Measurements from ENCODE around the gene CGB2. TPM values are rescaled to one million over a fixed set of nuclear protein-coding genes. Genes with fewer than 3 reads are reported as not detected.
A peak's percentile ranks its signal among the peaks of the same experiment; 100 is the strongest.

CGB2 gene
- total and polyA plus RNA-seq, 2 of the 13 experiments (the other 11 are each of a cell fraction or from before 2014, with no cell fraction given): not detected

DNA sequence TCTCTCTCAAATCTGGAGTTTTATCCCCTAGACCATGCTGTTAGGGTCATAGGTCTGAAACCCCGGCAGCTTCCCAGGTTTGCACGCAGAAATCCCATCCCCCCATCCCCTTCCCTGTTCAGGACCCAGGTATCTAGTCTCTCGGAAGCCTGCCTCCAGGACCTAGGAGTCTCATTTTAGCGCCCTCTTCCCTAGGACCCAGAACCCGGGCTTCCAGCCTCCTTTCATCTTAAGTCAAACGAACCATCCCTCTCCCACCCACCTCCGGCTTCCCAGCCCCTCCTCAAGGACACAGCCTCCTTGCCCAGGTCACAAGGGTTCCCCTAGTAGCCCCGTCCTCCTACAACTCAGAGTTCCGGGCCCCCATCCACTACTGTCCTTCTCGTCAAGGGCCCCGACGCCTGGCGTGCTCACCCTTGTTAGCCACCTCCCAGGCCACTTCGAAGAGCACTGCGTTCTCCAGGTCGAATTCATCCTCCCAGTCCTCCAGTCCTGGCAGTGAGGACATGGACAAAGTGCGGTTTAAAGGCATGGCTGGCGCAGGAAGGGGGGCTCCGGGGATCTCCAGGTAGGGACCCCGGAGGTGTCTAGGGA lies 39.0 kb upstream of the CGB2 start (continued):
- TF ChIP-seq, protein P1, sequence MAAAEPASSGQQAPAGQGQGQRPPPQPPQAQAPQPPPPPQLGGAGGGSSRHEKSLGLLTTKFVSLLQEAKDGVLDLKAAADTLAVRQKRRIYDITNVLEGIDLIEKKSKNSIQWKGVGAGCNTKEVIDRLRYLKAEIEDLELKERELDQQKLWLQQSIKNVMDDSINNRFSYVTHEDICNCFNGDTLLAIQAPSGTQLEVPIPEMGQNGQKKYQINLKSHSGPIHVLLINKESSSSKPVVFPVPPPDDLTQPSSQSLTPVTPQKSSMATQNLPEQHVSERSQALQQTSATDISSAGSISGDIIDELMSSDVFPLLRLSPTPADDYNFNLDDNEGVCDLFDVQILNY (CRISPR knock-in tag; conservative IDR thresholded peaks at IDR 0.05): no peak
- no peak for TF ChIP-seq RAD21 (CRISPR knock-in tag; IDR thresholded peaks at IDR 0.05)
- peak; percentile 76; the same call in 1 of the 2 replicates for TF ChIP-seq ZNF772 (CRISPR knock-in tag; IDR thresholded peaks at IDR 0.05)
- TF ChIP-seq, protein P2, sequence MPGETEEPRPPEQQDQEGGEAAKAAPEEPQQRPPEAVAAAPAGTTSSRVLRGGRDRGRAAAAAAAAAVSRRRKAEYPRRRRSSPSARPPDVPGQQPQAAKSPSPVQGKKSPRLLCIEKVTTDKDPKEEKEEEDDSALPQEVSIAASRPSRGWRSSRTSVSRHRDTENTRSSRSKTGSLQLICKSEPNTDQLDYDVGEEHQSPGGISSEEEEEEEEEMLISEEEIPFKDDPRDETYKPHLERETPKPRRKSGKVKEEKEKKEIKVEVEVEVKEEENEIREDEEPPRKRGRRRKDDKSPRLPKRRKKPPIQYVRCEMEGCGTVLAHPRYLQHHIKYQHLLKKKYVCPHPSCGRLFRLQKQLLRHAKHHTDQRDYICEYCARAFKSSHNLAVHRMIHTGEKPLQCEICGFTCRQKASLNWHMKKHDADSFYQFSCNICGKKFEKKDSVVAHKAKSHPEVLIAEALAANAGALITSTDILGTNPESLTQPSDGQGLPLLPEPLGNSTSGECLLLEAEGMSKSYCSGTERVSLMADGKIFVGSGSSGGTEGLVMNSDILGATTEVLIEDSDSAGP (CRISPR knock-in tag; IDR thresholded peaks at IDR 0.05; ENCODE audit: borderline replicate concordance): no peak; the same call in 1 of the 2 replicates
- TF ChIP-seq ZNF33A (CRISPR knock-in tag; IDR thresholded peaks at IDR 0.05; ENCODE audit: borderline replicate concordance): no peak
- TF ChIP-seq, protein P3, sequence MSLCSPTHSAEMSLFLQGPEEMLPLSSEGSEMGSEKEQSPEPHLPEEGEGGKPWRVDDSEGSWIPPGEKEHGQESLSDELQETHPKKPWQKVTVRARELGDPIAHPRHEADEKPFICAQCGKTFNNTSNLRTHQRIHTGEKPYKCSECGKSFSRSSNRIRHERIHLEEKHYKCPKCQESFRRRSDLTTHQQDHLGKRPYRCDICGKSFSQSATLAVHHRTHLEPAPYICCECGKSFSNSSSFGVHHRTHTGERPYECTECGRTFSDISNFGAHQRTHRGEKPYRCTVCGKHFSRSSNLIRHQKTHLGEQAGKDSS (CRISPR knock-in tag; IDR thresholded peaks at IDR 0.05; ENCODE audit: borderline replicate concordance, low read depth): no peak
- no peak for TF ChIP-seq ZNF781 (CRISPR knock-in tag; IDR thresholded peaks at IDR 0.05; ENCODE audit: borderline replicate concordance, not compliant biosample characterization)
- no peak for TF ChIP-seq POLR2G (IDR thresholded peaks at IDR 0.05; ENCODE audit: low read depth, low read length)
- TF ChIP-seq MAFG (CRISPR knock-in tag; IDR thresholded peaks at IDR 0.05): no peak
- no peak for TF ChIP-seq PTBP1 (IDR thresholded peaks at IDR 0.05; ENCODE audit: low read depth, low read length, poor library complexity, severe bottlenecking)
- TF ChIP-seq, protein P4, sequence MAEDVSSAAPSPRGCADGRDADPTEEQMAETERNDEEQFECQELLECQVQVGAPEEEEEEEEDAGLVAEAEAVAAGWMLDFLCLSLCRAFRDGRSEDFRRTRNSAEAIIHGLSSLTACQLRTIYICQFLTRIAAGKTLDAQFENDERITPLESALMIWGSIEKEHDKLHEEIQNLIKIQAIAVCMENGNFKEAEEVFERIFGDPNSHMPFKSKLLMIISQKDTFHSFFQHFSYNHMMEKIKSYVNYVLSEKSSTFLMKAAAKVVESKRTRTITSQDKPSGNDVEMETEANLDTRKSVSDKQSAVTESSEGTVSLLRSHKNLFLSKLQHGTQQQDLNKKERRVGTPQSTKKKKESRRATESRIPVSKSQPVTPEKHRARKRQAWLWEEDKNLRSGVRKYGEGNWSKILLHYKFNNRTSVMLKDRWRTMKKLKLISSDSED (CRISPR knock-in tag; IDR thresholded peaks at IDR 0.05): no peak
- no peak for TF ChIP-seq ATRX (CRISPR knock-in tag; IDR thresholded peaks at IDR 0.05; ENCODE audit: borderline replicate concordance)
- TF ChIP-seq HOXD1 (CRISPR knock-in tag; IDR thresholded peaks at IDR 0.05): no peak
- TF ChIP-seq, protein P5, sequence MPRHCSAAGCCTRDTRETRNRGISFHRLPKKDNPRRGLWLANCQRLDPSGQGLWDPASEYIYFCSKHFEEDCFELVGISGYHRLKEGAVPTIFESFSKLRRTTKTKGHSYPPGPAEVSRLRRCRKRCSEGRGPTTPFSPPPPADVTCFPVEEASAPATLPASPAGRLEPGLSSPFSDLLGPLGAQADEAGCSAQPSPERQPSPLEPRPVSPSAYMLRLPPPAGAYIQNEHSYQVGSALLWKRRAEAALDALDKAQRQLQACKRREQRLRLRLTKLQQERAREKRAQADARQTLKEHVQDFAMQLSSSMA (CRISPR knock-in tag; IDR thresholded peaks at IDR 0.05): no peak
- no peak for TF ChIP-seq ZNF850 (CRISPR knock-in tag; conservative IDR thresholded peaks at IDR 0.05)
- no peak for TF ChIP-seq SRSF4 (IDR thresholded peaks at IDR 0.05; ENCODE audit: low read depth, low read length, poor library complexity, severe bottlenecking)
- no peak for TF ChIP-seq ZNF180 (CRISPR knock-in tag; IDR thresholded peaks at IDR 0.05; ENCODE audit: borderline replicate concordance, low read depth)
- TF ChIP-seq ZNF282 (IDR thresholded peaks at IDR 0.05; ENCODE audit: partially characterized antibody): no peak
- TF ChIP-seq, protein P6, sequence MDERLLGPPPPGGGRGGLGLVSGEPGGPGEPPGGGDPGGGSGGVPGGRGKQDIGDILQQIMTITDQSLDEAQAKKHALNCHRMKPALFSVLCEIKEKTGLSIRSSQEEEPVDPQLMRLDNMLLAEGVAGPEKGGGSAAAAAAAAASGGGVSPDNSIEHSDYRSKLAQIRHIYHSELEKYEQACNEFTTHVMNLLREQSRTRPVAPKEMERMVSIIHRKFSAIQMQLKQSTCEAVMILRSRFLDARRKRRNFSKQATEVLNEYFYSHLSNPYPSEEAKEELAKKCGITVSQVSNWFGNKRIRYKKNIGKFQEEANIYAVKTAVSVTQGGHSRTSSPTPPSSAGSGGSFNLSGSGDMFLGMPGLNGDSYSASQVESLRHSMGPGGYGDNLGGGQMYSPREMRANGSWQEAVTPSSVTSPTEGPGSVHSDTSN (CRISPR knock-in tag; IDR thresholded peaks at IDR 0.05): no peak
- TF ChIP-seq ZNF737 (CRISPR knock-in tag; IDR thresholded peaks at IDR 0.05; ENCODE audit: borderline replicate concordance): no peak
- TF ChIP-seq SYNCRIP (IDR thresholded peaks at IDR 0.05; ENCODE audit: insufficient read depth, low read depth, low read length): no peak
- TF ChIP-seq MED13 (CRISPR knock-in tag; IDR thresholded peaks at IDR 0.05): no peak
- peak; percentile 80; the same call in 1 of the 2 replicates for TF ChIP-seq TMF1 (CRISPR knock-in tag; IDR thresholded peaks at IDR 0.05; ENCODE audit: low read depth)
- no peak for TF ChIP-seq CEBPB (IDR thresholded peaks at IDR 0.05; ENCODE audit: borderline replicate concordance, low read depth, low read length)
